ENCODE data around the gene AFAP1.

AFAP1 gene

GRCh38 chr4:7750523-7750922, 189.1 kb downstream of the AFAP1 start:
- DNase-seq = no peak

- DNase-seq = no peak
Measured at GRCh38 chr4:7747566-7747965, 192.1 kb downstream of the AFAP1 start.

- no peak for DNase-seq
Measured at GRCh38 chr4:7747062-7747385, 192.6 kb downstream of the AFAP1 start.

- DNase-seq = no peak
Measured at GRCh38 chr4:7746351-7747061, 193.2 kb downstream of the AFAP1 start.

GRCh38 chr4:7745301-7745885, 194.3 kb downstream of the AFAP1 start:
- DNase-seq = no peak

- DNase-seq = no peak
Measured at GRCh38 chr4:7744142-7744804, 195.4 kb downstream of the AFAP1 start.

- DNase-seq = no peak
Measured at GRCh38 chr4:7742807-7743280, 196.8 kb downstream of the AFAP1 start.

- DNase-seq = no peak
Measured at GRCh38 chr4:7741946-7742806, 197.5 kb downstream of the AFAP1 start.

- no peak for DNase-seq
Measured at GRCh38 chr4:7740866-7741525, 198.7 kb downstream of the AFAP1 start.

GRCh38 chr4:7739918-7740865, 199.5 kb downstream of the AFAP1 start:
- DNase-seq = peak; percentile 23

GRCh38 chr4:7739077-7739917, 200.4 kb downstream of the AFAP1 start:
- DNase-seq = no peak

- no peak for DNase-seq
Measured at GRCh38 chr4:7738458-7739076, 201.1 kb downstream of the AFAP1 start.

- DNase-seq = no peak
Measured at GRCh38 chr4:7737752-7738457, 201.8 kb downstream of the AFAP1 start.

- no peak for DNase-seq
Measured at GRCh38 chr4:7737268-7737645, 202.4 kb downstream of the AFAP1 start.

GRCh38 chr4:7736436-7737267, 203.0 kb downstream of the AFAP1 start:
- no peak for DNase-seq

- no peak for DNase-seq
Measured at GRCh38 chr4:7735961-7736360, 203.7 kb downstream of the AFAP1 start.

GRCh38 chr4:7735395-7735794, 204.3 kb downstream of the AFAP1 start:
- no peak for DNase-seq

GRCh38 chr4:7734651-7735260, 204.9 kb downstream of the AFAP1 start:
- DNase-seq = peak; percentile 30
